HUES64 (cell line): ENCODE measurements around the gene ABCB8.

Source experiments
- H3K27ac ChIP-seq: 2 replicates; pipeline ENCODE4 v1.7.0; 2013; ENCODE audit warnings: low read depth, low read length, inconsistent platforms
- H3K27me3 ChIP-seq: 2 replicates; pipeline ENCODE4 v1.6.1; 2013; ENCODE audit warnings: mild to moderate bottlenecking, low read length; ENCODE audit not compliant: insufficient read depth
- H3K36me3 ChIP-seq: 2 replicates; pipeline ENCODE4 v1.6.1; 2013; ENCODE audit warnings: mild to moderate bottlenecking, low read length; ENCODE audit not compliant: insufficient read depth
- H3K4me1 ChIP-seq: 2 replicates; pipeline ENCODE4 v1.6.1; 2013; ENCODE audit warnings: mild to moderate bottlenecking, low read length, moderate library complexity; ENCODE audit not compliant: insufficient read depth
- H3K4me3 ChIP-seq: 2 replicates; pipeline ENCODE4 v1.5.1; 2013; ENCODE audit warnings: mild to moderate bottlenecking, low read length, moderate library complexity
- H3K9ac ChIP-seq: 2 replicates; pipeline ENCODE4 v1.6.1; 2013; ENCODE audit warnings: mild to moderate bottlenecking, low read depth, low read length
- H3K9me3 ChIP-seq: 2 replicates; pipeline ENCODE4 v1.6.1; 2013; ENCODE audit warnings: low read depth, low read length; ENCODE audit not compliant: insufficient read depth
- WGBS: fragments of 150-250, 120-280 bp; methylation state at CpG from one replicate; pipeline ENCODE4 v1.1.7; 2013; ENCODE audit warnings: missing lambda C conversion rate; 5-methylcytosine and 5-hydroxymethylcytosine counted together

The ABCB8 gene

GRCh38 chr7:151077705-151078232 lies 49.5 kb downstream of the ABCB8 start:
- Histone ChIP-seq H3K36me3 (peaks cover 33% of the 10 kb centered on the region), H3K9ac (no peak overlapping the region), H3K9me3 (no peaks in the 10 kb centered on the region), H3K4me1 (peaks cover 26% of the 10 kb centered on the region), H3K27me3 (no peaks in the 10 kb centered on the region), H3K4me3 (no peak overlapping the region), H3K27ac (no peak overlapping the region)
- 83% methylated on average over 10 of the region's 10 CpGs for WGBS

GRCh38 chr7:151078233-151079040 lies 50.2 kb downstream of the ABCB8 start:
- peaks cover 26% of the 10 kb centered on the region for H3K4me1 ChIP-seq
- peaks cover under 1% of the 10 kb centered on the region; the same call in 1 of the 2 replicates for H3K27me3 ChIP-seq
- H3K4me3 ChIP-seq, result peak overlapping the region; percentile 98
- WGBS, result 55% methylated on average over 22 of the region's 22 CpGs
- peaks cover 28% of the 10 kb centered on the region for H3K36me3 ChIP-seq
- H3K9ac ChIP-seq, result no peak overlapping the region
- no peaks in the 10 kb centered on the region for H3K9me3 ChIP-seq
- no peak overlapping the region for H3K27ac ChIP-seq

- peaks cover 10% of the 10 kb centered on the region for H3K27me3 ChIP-seq
- H3K4me3 ChIP-seq, result peak overlapping the region; percentile 98
- H3K9me3 ChIP-seq, result no peaks in the 10 kb centered on the region
- peak overlapping the region; percentile 96; the same call in 1 of the 2 replicates for H3K9ac ChIP-seq
- H3K27ac ChIP-seq, result no peak overlapping the region
- peaks cover 19% of the 10 kb centered on the region for H3K36me3 ChIP-seq
- 82% methylated on average over 27 of the region's 27 CpGs for WGBS
- peaks cover 30% of the 10 kb centered on the region for H3K4me1 ChIP-seq
These were observed 51.1 kb downstream of the ABCB8 start for GRCh38 chr7:151079199-151079910.

- Histone ChIP-seq H3K36me3 (peaks cover 12% of the 10 kb centered on the region), H3K4me1 (peaks cover 34% of the 10 kb centered on the region)
- WGBS, result 3% methylated on average over 31 of the region's 31 CpGs
These were observed 51.8 kb downstream of the ABCB8 start for GRCh38 chr7:151080067-151080521.

GRCh38 chr7:151080522-151081169 lies 52.4 kb downstream of the ABCB8 start, which contains the start of gene FASTK:
Gene FASTK, minus strand, starts transcription at chr7:151080809. Its CDS starts 43 bp downstream, at chr7:151080766.
- peak within 1 kb of the TSS; percentile 98 for H3K4me3 ChIP-seq
- peaks cover 37% of the 10 kb centered on the region for H3K4me1 ChIP-seq
- peaks cover 6% of the 10 kb centered on the region for H3K36me3 ChIP-seq
- no peaks in the 10 kb centered on the region for H3K9me3 ChIP-seq
- peak within 1 kb of the TSS; percentile 86 for H3K27ac ChIP-seq
- H3K9ac ChIP-seq, result peak within 1 kb of the TSS; percentile 96
- WGBS, result under 1% methylated on average over 66 of the region's 66 CpGs
- peaks cover 20% of the 10 kb centered on the region for H3K27me3 ChIP-seq

More at GRCh38 chr7:151080067-151080521, 51.8 kb downstream of the ABCB8 start:
- no peaks in the 10 kb centered on the region for H3K9me3 ChIP-seq
- H3K27me3 ChIP-seq, result peaks cover 16% of the 10 kb centered on the region
- H3K4me3 ChIP-seq, result peak overlapping the region; percentile 98
- peak overlapping the region; percentile 86 for H3K27ac ChIP-seq
- H3K9ac ChIP-seq, result peak overlapping the region; percentile 96

- Histone ChIP-seq H3K9me3 (no peaks in the 10 kb centered on the region), H3K4me3 (peak overlapping the region; percentile 98), H3K4me1 (peaks cover 34% of the 10 kb centered on the region), H3K27me3 (peaks cover 20% of the 10 kb centered on the region), H3K9ac (peak overlapping the region; percentile 42; the same call in 1 of the 2 replicates), H3K36me3 (no peaks in the 10 kb centered on the region), H3K27ac (peak overlapping the region; percentile 55; the same call in 1 of the 2 replicates)
- WGBS, result 26% methylated on average over 64 of the region's 64 CpGs
These were observed 53.2 kb downstream of the ABCB8 start for GRCh38 chr7:151081170-151082101.

- WGBS, result 69% methylated on average over 38 of the region's 42 CpGs
- H3K9ac ChIP-seq, result peak overlapping the region; percentile 24; the same call in 1 of the 2 replicates
These were observed 54.2 kb downstream of the ABCB8 start for GRCh38 chr7:151082141-151083070.

GRCh38 chr7:151083071-151083823 lies 55.0 kb downstream of the ABCB8 start, which contains the start of gene TMUB1:
Gene TMUB1, minus strand, starts transcription at chr7:151083493. Its CDS starts 930 bp downstream, at chr7:151082563.
- no peak within 1 kb of the TSS for H3K27ac ChIP-seq
- WGBS, result under 1% methylated on average over 69 of the region's 69 CpGs
- peak within 1 kb of the TSS; percentile 66 for H3K4me3 ChIP-seq
- peak within 1 kb of the TSS; percentile 24 for H3K9ac ChIP-seq
- H3K36me3 ChIP-seq, result no peaks in the 10 kb centered on the region
- H3K4me1 ChIP-seq, result peaks cover 41% of the 10 kb centered on the region
- no peaks in the 10 kb centered on the region for H3K9me3 ChIP-seq
- peaks cover 35% of the 10 kb centered on the region for H3K27me3 ChIP-seq

More at GRCh38 chr7:151082141-151083070, 54.2 kb downstream of the ABCB8 start:
- Histone ChIP-seq H3K9me3 (no peaks in the 10 kb centered on the region), H3K27ac (no peak overlapping the region), H3K4me3 (peak overlapping the region; percentile 66), H3K36me3 (no peaks in the 10 kb centered on the region), H3K4me1 (peaks cover 34% of the 10 kb centered on the region), H3K27me3 (peaks cover 26% of the 10 kb centered on the region)

GRCh38 chr7:151083824-151084160 lies 55.5 kb downstream of the ABCB8 start:
- Histone ChIP-seq H3K36me3 (no peaks in the 10 kb centered on the region), H3K9me3 (no peaks in the 10 kb centered on the region), H3K27ac (no peak overlapping the region), H3K9ac (no peak overlapping the region; the same call in 1 of the 2 replicates), H3K4me1 (peaks cover 44% of the 10 kb centered on the region), H3K27me3 (peaks cover 40% of the 10 kb centered on the region), H3K4me3 (peak overlapping the region; percentile 66)
- 6% methylated on average over 2 of the region's 3 CpGs for WGBS
